ENCODE results near the gene MTHFSD. TPM values are rescaled to one million over a fixed set of nuclear protein-coding genes. Genes with fewer than 3 reads are reported as not detected.

MTHFSD gene
- total RNA-seq, 3 donors from 2014 or later, result 15.8 to 30.2 (median 27.7) TPM

DNA sequence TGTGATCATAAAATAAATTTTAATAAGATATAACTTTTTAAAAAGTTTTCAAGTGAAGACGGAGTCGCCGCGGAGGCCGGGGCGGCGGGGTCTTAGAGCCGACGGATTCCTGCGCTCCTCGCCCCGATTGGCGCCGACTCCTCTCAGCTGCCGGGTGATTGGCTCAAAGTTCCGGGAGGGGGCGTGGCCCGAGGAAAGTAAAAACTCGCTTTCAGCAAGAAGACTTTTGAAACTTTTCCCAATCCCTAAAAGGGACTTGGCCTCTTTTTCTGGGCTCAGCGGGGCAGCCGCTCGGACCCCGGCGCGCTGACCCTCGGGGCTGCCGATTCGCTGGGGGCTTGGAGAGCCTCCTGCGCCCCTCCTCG is 11.5 kb upstream of the MTHFSD start, which contains the start of gene FOXC2:
TSS of gene FOXC2 (plus strand) at position 229 of the 365 bp plus-strand sequence. CDS start 507 bp downstream, outside the sequence.
- Histone ChIP-seq H3K27me3 (peaks cover 3 to 72% of the 10 kb centered on the region in 2 donors), H3K36me3 (no peaks in the 10 kb centered on the region), H3K4me3 (peak within 1 kb of the TSS; percentile 40 to 68 (median 47)), H3K9me3 (no peaks in the 10 kb centered on the region), H3K27ac (peak within 1 kb of the TSS; percentile 13 to 57), H3K4me1 (no peaks in the 10 kb centered on the region)
- intact Hi-C loops (cut with DNase I; ENCODE audit: low total_unique reads), result loop anchor here (10.0 kb wide), 1 partner anchor 508 kb away; no protein-coding TSS in a partner anchor
- no peak for TF ChIP-seq POLR2AphosphoS5 (IDR thresholded peaks at IDR 0.05)
- no peak for TF ChIP-seq POLR2A (IDR thresholded peaks at IDR 0.05)
- TF ChIP-seq, protein P1, sequence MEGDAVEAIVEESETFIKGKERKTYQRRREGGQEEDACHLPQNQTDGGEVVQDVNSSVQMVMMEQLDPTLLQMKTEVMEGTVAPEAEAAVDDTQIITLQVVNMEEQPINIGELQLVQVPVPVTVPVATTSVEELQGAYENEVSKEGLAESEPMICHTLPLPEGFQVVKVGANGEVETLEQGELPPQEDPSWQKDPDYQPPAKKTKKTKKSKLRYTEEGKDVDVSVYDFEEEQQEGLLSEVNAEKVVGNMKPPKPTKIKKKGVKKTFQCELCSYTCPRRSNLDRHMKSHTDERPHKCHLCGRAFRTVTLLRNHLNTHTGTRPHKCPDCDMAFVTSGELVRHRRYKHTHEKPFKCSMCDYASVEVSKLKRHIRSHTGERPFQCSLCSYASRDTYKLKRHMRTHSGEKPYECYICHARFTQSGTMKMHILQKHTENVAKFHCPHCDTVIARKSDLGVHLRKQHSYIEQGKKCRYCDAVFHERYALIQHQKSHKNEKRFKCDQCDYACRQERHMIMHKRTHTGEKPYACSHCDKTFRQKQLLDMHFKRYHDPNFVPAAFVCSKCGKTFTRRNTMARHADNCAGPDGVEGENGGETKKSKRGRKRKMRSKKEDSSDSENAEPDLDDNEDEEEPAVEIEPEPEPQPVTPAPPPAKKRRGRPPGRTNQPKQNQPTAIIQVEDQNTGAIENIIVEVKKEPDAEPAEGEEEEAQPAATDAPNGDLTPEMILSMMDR (IDR thresholded peaks at IDR 0.05), result no peak
- peak in 1 of 2 donors; percentile 73 for DNase-seq (ENCODE audit: low spot score in 2 of 2)

DNA sequence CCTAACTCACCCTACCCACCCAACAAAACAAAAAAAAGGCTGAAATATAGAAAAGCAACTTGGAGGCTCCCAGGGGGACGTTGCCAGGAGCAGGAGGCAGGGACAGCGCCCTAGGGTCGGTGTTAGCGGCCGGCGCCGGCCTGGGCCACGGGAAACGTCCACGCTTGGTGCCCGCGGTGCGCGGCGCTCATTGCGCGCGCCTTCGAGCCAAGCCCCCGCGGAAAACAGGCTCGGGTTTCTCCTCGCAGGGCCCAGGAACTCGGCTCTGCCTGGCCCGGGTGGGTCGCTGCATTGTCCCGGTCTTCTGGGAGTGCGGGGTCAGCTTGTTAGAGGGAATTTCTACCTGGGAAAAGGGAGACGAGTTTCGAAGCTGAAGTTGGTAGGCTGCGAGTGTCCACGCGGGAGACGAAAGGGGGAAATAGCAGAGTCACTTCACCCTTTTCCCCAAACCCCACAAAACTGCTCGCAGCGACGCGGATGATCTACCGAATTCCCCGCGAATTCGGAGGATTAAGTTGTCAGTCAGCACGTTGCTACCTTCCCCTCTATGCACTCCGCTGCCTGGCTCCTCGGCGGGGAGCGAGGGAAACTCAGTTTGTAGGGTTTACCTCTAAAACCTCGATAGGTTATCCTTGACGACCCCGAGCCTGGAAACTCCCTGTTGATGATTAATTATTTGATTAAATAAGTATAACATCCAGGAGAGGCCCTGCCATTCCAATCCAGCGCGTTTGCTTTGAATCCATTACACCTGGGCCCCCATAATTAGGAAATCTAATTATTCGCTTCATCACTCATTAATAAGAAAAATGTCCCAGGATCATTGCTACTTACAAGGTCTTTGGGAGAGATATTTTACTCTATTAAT is 10.8 kb upstream of the MTHFSD start:
- Histone ChIP-seq H3K27ac (no peak overlapping the region), H3K36me3 (no peaks in the 10 kb centered on the region), H3K9me3 (no peaks in the 10 kb centered on the region), H3K27me3 (peaks cover 3 to 72% of the 10 kb centered on the region in 2 donors), H3K4me1 (no peaks in the 10 kb centered on the region), H3K4me3 (peak overlapping the region; percentile 40 to 68 (median 47))
- TF ChIP-seq POLR2A (IDR thresholded peaks at IDR 0.05), result no peak
- TF ChIP-seq, protein P1 (IDR thresholded peaks at IDR 0.05), result no peak
- TF ChIP-seq POLR2AphosphoS5 (IDR thresholded peaks at IDR 0.05), result no peak
- DNase-seq (ENCODE audit: low spot score in 2 of 2), result no peak
- intact Hi-C loops (cut with DNase I; ENCODE audit: low total_unique reads), result loop anchor here (10.0 kb wide), 1 partner anchor 509 kb away; no protein-coding TSS in a partner anchor

DNA sequence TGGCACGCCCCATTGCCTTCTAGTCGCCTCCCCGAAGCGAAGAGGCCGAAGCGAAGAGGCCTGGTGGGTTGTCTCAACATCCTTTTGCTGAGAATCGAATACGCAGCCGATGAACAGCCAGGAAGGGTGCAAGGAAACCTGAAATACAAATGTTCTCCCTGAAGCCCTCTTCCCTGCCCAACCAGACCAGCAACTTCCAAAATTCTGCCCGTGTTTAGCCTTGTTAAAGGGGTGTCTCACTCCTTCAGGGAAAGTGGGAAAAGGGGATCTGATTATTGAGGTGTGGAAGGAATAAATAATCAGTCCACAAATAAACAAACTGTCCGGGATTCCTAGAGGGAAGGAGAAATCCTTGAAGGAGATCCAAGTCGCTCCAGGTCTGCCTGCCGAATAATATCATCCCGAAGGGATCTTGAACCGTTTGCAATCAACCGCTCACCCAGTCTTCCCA is 10.2 kb upstream of the MTHFSD start:
- no peaks in the 10 kb centered on the region for H3K36me3 ChIP-seq
- intact Hi-C loops (cut with DNase I; ENCODE audit: low total_unique reads), result loop anchor here (10.0 kb wide), 1 partner anchor 510 kb away; no protein-coding TSS in a partner anchor
- DNase-seq (ENCODE audit: low spot score in 2 of 2), result no peak
- H3K4me1 ChIP-seq, result no peaks in the 10 kb centered on the region
- H3K27ac ChIP-seq, result no peak overlapping the region
- peaks cover 3 to 72% of the 10 kb centered on the region in 2 donors for H3K27me3 ChIP-seq
- TF ChIP-seq POLR2AphosphoS5 (IDR thresholded peaks at IDR 0.05) (no peak), POLR2A (IDR thresholded peaks at IDR 0.05) (no peak)
- TF ChIP-seq, protein P1 (IDR thresholded peaks at IDR 0.05), result no peak
- no peak overlapping the region for H3K4me3 ChIP-seq
- H3K9me3 ChIP-seq, result no peaks in the 10 kb centered on the region

DNA sequence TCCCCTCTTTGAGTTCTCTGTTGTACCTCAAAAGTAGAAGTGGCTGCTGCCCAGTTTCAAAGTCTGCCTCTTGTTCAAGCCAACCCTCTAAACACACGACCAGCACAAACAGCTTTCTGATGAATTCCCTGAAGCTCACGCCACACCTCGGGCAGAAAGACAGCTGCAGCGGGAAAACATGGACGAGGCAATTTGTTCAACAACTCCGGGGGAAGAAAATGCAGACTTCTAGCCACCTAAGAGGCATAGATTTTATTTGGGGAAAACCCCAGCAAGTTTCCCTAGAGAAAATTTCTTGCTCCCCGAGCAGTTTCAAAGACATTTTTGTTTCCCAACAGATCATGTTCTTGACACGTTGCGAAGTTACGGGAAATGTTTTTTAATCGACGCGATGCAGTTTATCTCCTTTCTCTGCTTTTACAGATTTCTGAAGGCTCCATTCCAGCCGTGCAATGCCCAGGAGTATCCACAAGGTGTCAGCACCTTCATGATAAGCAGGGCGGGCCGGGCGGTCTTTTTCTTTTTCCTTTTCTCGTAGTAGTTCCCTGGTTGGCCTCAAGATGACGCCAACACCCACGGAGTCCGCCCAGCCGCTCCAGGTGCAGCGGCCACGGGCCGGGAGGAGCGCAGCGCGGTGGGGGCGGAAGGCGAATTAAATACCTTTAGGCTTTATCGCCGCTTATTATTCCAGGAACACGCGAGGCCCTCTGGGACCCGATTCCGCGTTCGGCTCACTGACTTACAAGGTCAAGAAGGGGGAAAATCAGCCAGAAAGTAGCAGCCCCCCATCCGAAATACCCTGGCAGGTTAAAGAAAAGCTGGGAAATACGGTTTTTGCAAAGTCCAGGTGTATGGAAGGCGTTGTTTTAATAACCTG is 8.7 kb upstream of the MTHFSD start:
- H3K27me3 ChIP-seq, result peaks cover 3 to 75% of the 10 kb centered on the region in 2 donors
- DNase-seq (ENCODE audit: low spot score in 2 of 2), result peak; percentile 89 to 93
- no peak overlapping the region for H3K27ac ChIP-seq
- no peaks in the 10 kb centered on the region for H3K4me1 ChIP-seq
- TF ChIP-seq POLR2AphosphoS5 (IDR thresholded peaks at IDR 0.05), result peak; percentile 25 to 50 (median 40)
- TF ChIP-seq, protein P1 (IDR thresholded peaks at IDR 0.05), result peak; percentile 98 to 100 (median 100)
- TF ChIP-seq POLR2A (IDR thresholded peaks at IDR 0.05), result no peak
- intact Hi-C loops (cut with DNase I; ENCODE audit: low total_unique reads), result loop anchor here (10.0 kb wide), 1 partner anchor 511 kb away; no protein-coding TSS in a partner anchor
- H3K4me3 ChIP-seq, result peak overlapping the region in 1 of 3 donors; percentile 44
- H3K36me3 ChIP-seq, result no peaks in the 10 kb centered on the region
- no peaks in the 10 kb centered on the region for H3K9me3 ChIP-seq

All from breast epithelium (tissue), 4 donors.